H1 (cell line): ENCODE results near the gene ALG1. TPM values are rescaled to one million over a fixed set of nuclear protein-coding genes. Genes with fewer than 3 reads are reported as not detected.

Source experiments
- CTCF ChIA-PET: fragments of 300-600 bp; sonication (Branson Sonifier 250); formaldehyde crosslinking; loops from one replicate; lab custom pipeline; 2021; ENCODE audit not compliant: partially characterized antibody; lab: Charles Lee
- POLR2A ChIA-PET: fragments of 300-600 bp; sonication (Branson Sonifier 250); formaldehyde crosslinking; loops from one replicate; lab custom pipeline; 2021; ENCODE audit warnings: inconsistent platforms; ENCODE audit not compliant: partially characterized antibody; lab: Charles Lee
- DNase-seq, 2 experiments: peaks; one replicate each; pipeline versions ENCODE4 v3.0.0 to v3.0.0-alpha.2; 2010 to 2022; ENCODE audit warnings: low spot score in 2 of 2, low read depth in 1 of 2, mixed read lengths in 1 of 2
- FAIRE-seq: peaks from 2 replicates; lab custom pipeline; 2011; peaks lifted over from hg19 to GRCh38; lab: Jason Lieb, UNC
- H2AFZ ChIP-seq: 2 replicates; pipeline ENCODE4 v1.8.1; 2012; ENCODE audit warnings: low read length, inconsistent platforms
- H2AK5ac ChIP-seq: 2 replicates; pipeline ENCODE4 v1.6.1; 2013; ENCODE audit warnings: low read depth, low read length
- H2BK120ac ChIP-seq: replicated peaks from 2 replicates; pipeline ENCODE3; 2013; ENCODE audit warnings: low read depth, low read length, inconsistent platforms
- H2BK12ac ChIP-seq: 2 replicates; pipeline ENCODE4 v1.6.1; 2013; ENCODE audit warnings: low read depth, low read length
- H2BK15ac ChIP-seq: 2 replicates; pipeline ENCODE4 v1.6.1; 2013; ENCODE audit warnings: low read length
- H2BK20ac ChIP-seq: 2 replicates; pipeline ENCODE4 v1.6.1; 2013; ENCODE audit warnings: low read length
- H2BK5ac ChIP-seq: 2 replicates; pipeline ENCODE4 v1.6.1; 2013; ENCODE audit warnings: low read depth, low read length
- H3K14ac ChIP-seq: 2 replicates; pipeline ENCODE4 v1.6.1; 2013; ENCODE audit warnings: inconsistent platforms; ENCODE audit not compliant: insufficient read length
- H3K18ac ChIP-seq: 2 replicates; pipeline ENCODE4 v1.6.1; 2013; ENCODE audit warnings: low read length; ENCODE audit errors: extremely low read depth
- H3K23ac ChIP-seq: 2 replicates; pipeline ENCODE4 v1.6.1; 2013; ENCODE audit warnings: inconsistent platforms; ENCODE audit not compliant: insufficient read length
- H3K23me2 ChIP-seq: 2 replicates; pipeline ENCODE4 v1.6.1; 2013; ENCODE audit warnings: low read depth, low read length
- H3K27ac ChIP-seq: 2 replicates; pipeline ENCODE4 v1.6.1; 2011; ENCODE audit warnings: low read depth, low read length, inconsistent platforms
- H3K27me3 ChIP-seq, 4 experiments: replicated peaks in 1 of 4; 1 replicate in 1 of 4; 2 replicates in 3 of 4; pipeline versions ENCODE4 v1.6.1 to v1.8.1; 2011 to 2013; ENCODE audit warnings: low read length in 3 of 4, mild to moderate bottlenecking in 3 of 4, inconsistent platforms in 2 of 4, mixed read lengths in 2 of 4, moderate library complexity in 1 of 4; ENCODE audit not compliant: control insufficient read depth in 3 of 4, insufficient read depth in 3 of 4; ENCODE audit errors: extremely low read depth in 1 of 4
- H3K36me3 ChIP-seq, 4 experiments: 2 replicates each; pipeline versions ENCODE4 v1.6.1 to v1.8.1; 2011 to 2013; ENCODE audit warnings: mild to moderate bottlenecking in 4 of 4, low read length in 3 of 4, moderate library complexity in 2 of 4, control low read depth in 1 of 4, inconsistent platforms in 1 of 4; ENCODE audit not compliant: insufficient read depth in 4 of 4, control insufficient read depth in 2 of 4
- H3K4ac ChIP-seq: replicated peaks from 2 replicates; pipeline ENCODE3; 2013; ENCODE audit warnings: low read length, low read depth, mixed read lengths, inconsistent platforms; ENCODE audit not compliant: insufficient read length
- H3K4me1 ChIP-seq, 4 experiments: replicated peaks in 1 of 4; 1 replicate in 1 of 4; 2 replicates in 3 of 4; pipeline versions ENCODE4 v1.6.1 to v1.8.1; 2011 to 2013; ENCODE audit warnings: low read length in 3 of 4, inconsistent platforms in 2 of 4, mixed read lengths in 1 of 4; ENCODE audit not compliant: insufficient read depth in 4 of 4, control insufficient read depth in 3 of 4
- H3K4me2 ChIP-seq, 2 experiments: 2 replicates each; pipeline versions ENCODE4 v1.6.1 to v1.8.1; 2011 to 2013; ENCODE audit warnings: low read depth in 2 of 2, low read length in 2 of 2, control low read depth in 1 of 2, inconsistent platforms in 1 of 2, mild to moderate bottlenecking in 1 of 2; ENCODE audit not compliant: insufficient read depth in 1 of 2
- H3K4me3 ChIP-seq, 4 experiments: fragments of 200-600, 300-600 bp in 1 of 4; sonication (generic), shearing (Covaris generic), sonication (Bioruptor Twin) in 1 of 4; 2 replicates each; pipeline versions ENCODE4 v1.5.1 to v1.8.1; 2011 to 2016; ENCODE audit warnings: low read length in 4 of 4, low read depth in 3 of 4, control low read depth in 2 of 4, inconsistent platforms in 2 of 4, mild to moderate bottlenecking in 2 of 4, mixed read lengths in 1 of 4, moderate library complexity in 1 of 4; ENCODE audit not compliant: insufficient read depth in 2 of 4; ENCODE audit errors: extremely low read depth in 1 of 4
- H3K56ac ChIP-seq: replicated peaks from 2 replicates; pipeline ENCODE3; 2013; ENCODE audit warnings: low read depth, mild to moderate bottlenecking, mixed read lengths, low read length, inconsistent platforms; ENCODE audit not compliant: insufficient read length
- H3K79me1 ChIP-seq: 2 replicates; pipeline ENCODE4 v1.6.1; 2013; ENCODE audit warnings: low read depth, low read length, control low read depth
- H3K79me2 ChIP-seq, 2 experiments: 2 replicates each; pipeline versions ENCODE4 v1.6.1 to v1.8.1; 2012 to 2013; ENCODE audit warnings: low read length in 2 of 2, mild to moderate bottlenecking in 2 of 2, inconsistent platforms in 1 of 2; ENCODE audit not compliant: insufficient read depth in 2 of 2, control insufficient read depth in 1 of 2
- H3K9ac ChIP-seq, 4 experiments: replicated peaks in 1 of 4; 1 replicate in 1 of 4; 2 replicates in 3 of 4; pipeline versions ENCODE4 v1.6.1 to v1.8.1; 2011 to 2013; ENCODE audit warnings: low read depth in 3 of 4, low read length in 3 of 4, control low read depth in 2 of 4, mild to moderate bottlenecking in 2 of 4, moderate library complexity in 2 of 4, inconsistent platforms in 1 of 4; ENCODE audit errors: extremely low read depth in 1 of 4
- H3K9me3 ChIP-seq, 2 experiments: 2 replicates each; pipeline versions ENCODE4 v1.6.1 to v1.8.1; 2012 to 2013; ENCODE audit warnings: mild to moderate bottlenecking in 2 of 2, moderate library complexity in 2 of 2, control low read depth in 1 of 2, inconsistent platforms in 1 of 2, low read depth in 1 of 2, low read length in 1 of 2, mixed read lengths in 1 of 2; ENCODE audit not compliant: insufficient read depth in 2 of 2
- H4K20me1 ChIP-seq, 2 experiments: replicated peaks in 1 of 2; 2 replicates each; pipeline versions ENCODE3 to v1.8.1; 2011 to 2013; ENCODE audit warnings: inconsistent platforms in 2 of 2, low read length in 2 of 2, mild to moderate bottlenecking in 1 of 2; ENCODE audit not compliant: insufficient read depth in 2 of 2, control insufficient read depth in 1 of 2
- H4K5ac ChIP-seq: 2 replicates; pipeline ENCODE4 v1.6.1; 2013; ENCODE audit warnings: low read length, low read depth, mixed read lengths, inconsistent platforms; ENCODE audit not compliant: insufficient read length
- H4K8ac ChIP-seq: 2 replicates; pipeline ENCODE4 v1.8.0; 2013; ENCODE audit warnings: mild to moderate bottlenecking, moderate library complexity, low read length, inconsistent platforms; ENCODE audit not compliant: insufficient read depth; ENCODE audit errors: extremely low read depth
- H4K91ac ChIP-seq: replicated peaks from 2 replicates; pipeline ENCODE3; 2013; ENCODE audit warnings: low read length, mixed read lengths, inconsistent platforms; ENCODE audit not compliant: insufficient read length
- CBX5 ChIP-seq: fragments of 300-800, 300-1000 bp; sonication (generic); IDR thresholded peaks from 2 replicates; pipeline ENCODE4 v1.7.1; 2016; ENCODE audit warnings: antibody characterized with exemption, low read length, low read depth
- CHD1 ChIP-seq: IDR thresholded peaks from 2 replicates; pipeline ENCODE4 v1.6.1; 2012; ENCODE audit warnings: low read depth, low read length, improper control_type of control experiment
- EP300 ChIP-seq, 2 experiments: IDR thresholded peaks; 1 replicate in 1 of 2; 2 replicates in 1 of 2; pipeline ENCODE4 v1.6.1; 2011 to 2012; ENCODE audit warnings: low read depth in 2 of 2, low read length in 2 of 2, mild to moderate bottlenecking in 2 of 2, borderline replicate concordance in 1 of 2, inconsistent platforms in 1 of 2, moderate library complexity in 1 of 2
- EZH2 ChIP-seq: fragments of 200-600 bp; sonication (generic); IDR thresholded peaks from 2 replicates; pipeline ENCODE4 v1.7.1; 2012; ENCODE audit warnings: low read depth, mild to moderate bottlenecking, moderate library complexity, low read length, inconsistent platforms; ENCODE audit not compliant: severe bottlenecking
- HDAC2 ChIP-seq, 2 experiments: fragments of 300-600 bp in 1 of 2; sonication (generic) in 1 of 2; IDR thresholded peaks; 2 replicates each; pipeline ENCODE4 v1.6.1; 2011 to 2012; ENCODE audit warnings: low read depth in 2 of 2, low read length in 2 of 2, mild to moderate bottlenecking in 2 of 2, moderate library complexity in 2 of 2, borderline replicate concordance in 1 of 2, inconsistent platforms in 1 of 2
- RBBP5 ChIP-seq: IDR thresholded peaks from 2 replicates; pipeline ENCODE4 v1.7.1; 2012; ENCODE audit warnings: low read depth, mild to moderate bottlenecking, inconsistent platforms, low read length, moderate library complexity, borderline replicate concordance
- SAP30 ChIP-seq: fragments of 300-600 bp; sonication (generic); IDR thresholded peaks from 2 replicates; pipeline ENCODE4 v1.7.1; 2012; ENCODE audit warnings: low read length, moderate library complexity, mild to moderate bottlenecking, inconsistent platforms; ENCODE audit not compliant: insufficient read depth, insufficient replicate concordance
- SIRT6 ChIP-seq: IDR thresholded peaks from one replicate; pipeline ENCODE4 v1.7.1; 2012; ENCODE audit warnings: low read length, inconsistent platforms
- SP4 ChIP-seq: IDR thresholded peaks from 2 replicates; pipeline ENCODE4 v1.6.1; 2012; ENCODE audit warnings: low read length, inconsistent platforms
- WGBS, 2 experiments: shearing (Covaris generic) in 1 of 2; methylation state at CpG; one replicate each; pipeline versions ENCODE4 v1.1.6 to v1.1.7; 2013 to 2015; ENCODE audit warnings: low lambda C conversion rate in 2 of 2, mixed read lengths in 2 of 2, inconsistent platforms in 1 of 2, low coverage in 1 of 2, missing lambda C conversion rate in 1 of 2; ENCODE audit not compliant: insufficient replicate concordance in 2 of 2, insufficient coverage in 1 of 2, insufficient read length in 1 of 2; ENCODE audit errors: extremely low coverage in 1 of 2, missing lambda C conversion rate in 1 of 2; 5-methylcytosine and 5-hydroxymethylcytosine counted together
- polyA plus RNA-seq, 7 experiments: library from polyadenylated mRNA; depleted of rRNA in 3 of 7; stranded (reverse) in 5 of 7; unstranded in 2 of 7; fragments of >200 nt in 5 of 7; fragments of 200-250 nt in 2 of 7; gene quantifications; 1 replicate in 5 of 7; 2 replicates in 1 of 7; 4 replicates in 1 of 7; pipeline versions ENCODE4 v1.2.1 to v1.2.3, GENCODE V29; 2011 to 2013; ENCODE audit warnings: missing spikeins in 2 of 7, mixed read lengths in 2 of 7
- total RNA-seq: library from RNA; stranded (reverse); fragmentation: NEBNext Ultra II Directional; extraction: Animal tissue kit (Norgen Biotek cat#: 25700); gene quantifications from 2 replicates; pipeline ENCODE4 v1.2.1, GENCODE V29; 2021
- TF ChIP-seq, protein P1 (sequence below): IDR thresholded peaks from 2 replicates; pipeline ENCODE4 v1.6.1; 2011; ENCODE audit warnings: low read length, improper control_type of control experiment
- TF ChIP-seq, protein P2 (sequence below): IDR thresholded peaks from 2 replicates; pipeline ENCODE4 v1.6.1; 2011; ENCODE audit warnings: low read depth, mild to moderate bottlenecking, low read length; ENCODE audit not compliant: insufficient read depth

ALG1 gene
- total and polyA plus RNA-seq, 2 of the 8 experiments (the other 6 are each of a cell fraction or from before 2014, with no cell fraction given), result 34.8 to 46.5 TPM

GRCh38 chr16:5034167-5034523 is 37.5 kb upstream of the ALG1 start:
- Histone ChIP-seq H3K9ac (peak overlapping the region in 3 of 4 experiments; percentile 22 to 68 (median 65); a peak in 2 of 7 replicates), H2AK5ac (no peak overlapping the region), H3K9me3 (no peaks in the 10 kb centered on the region), H2BK20ac (no peak overlapping the region), H3K36me3 (no peaks in the 10 kb centered on the region), H3K4ac (no peak overlapping the region), H4K5ac (no peak overlapping the region), H3K14ac (no peak overlapping the region), H3K79me2 (no peaks in the 10 kb centered on the region), H4K8ac (no peak overlapping the region), H2BK120ac (no peak overlapping the region), H3K4me3 (peak overlapping the region; percentile 67 to 84 (median 80)), H2BK12ac (no peak overlapping the region), H2AFZ (peak overlapping the region; percentile 54; the same call in 1 of the 2 replicates), H4K91ac (no peak overlapping the region), H3K23ac (no peak overlapping the region), H3K27me3 (peaks cover 0 to 6% (median 5%) of the 10 kb centered on the region in 4 experiments; a peak in 3 of 7 replicates), H2BK15ac (no peak overlapping the region), H3K23me2 (peaks cover 12% of the 10 kb centered on the region), H3K27ac (no peak overlapping the region), H3K4me2 (peak overlapping the region; percentile 69 to 84), H3K56ac (no peak overlapping the region), H3K4me1 (peaks cover 2 to 11% (median 8%) of the 10 kb centered on the region in 4 experiments), H2BK5ac (no peak overlapping the region), H4K20me1 (no peaks in the 10 kb centered on the region), H3K79me1 (no peaks in the 10 kb centered on the region), H3K18ac (no peak overlapping the region)
- FAIRE-seq (no peak), DNase-seq (no peak)
- ChIA-PET POLR2A (interaction anchor here (0.8 to 2.0 kb wide), 6 partner anchors 9 to 66 kb away, joined by 3 to 7 read pairs (median 3); no protein-coding TSS in a partner anchor), CTCF (interaction anchor here (0.6 to 1.3 kb wide), 4 partner anchors 8 to 98 kb away, joined by 3 to 8 read pairs (median 4); no protein-coding TSS in a partner anchor)
- 44% methylated on average over 2 of the region's 2 CpGs; no CpG with 5 or more reads in 1 of the 2 experiments for WGBS, 2 experiments
- TF ChIP-seq EZH2 (no peak), RBBP5 (no peak), SP4 (no peak), CBX5 (no peak), CHD1 (no peak), SAP30 (no peak), SIRT6 (no peak), HDAC2 (IDR thresholded peaks at IDR 0.05; ENCODE audit: borderline replicate concordance in 1 of 2, low read depth in 2 of 2, low read length in 2 of 2) (no peak), EP300 (IDR thresholded peaks at IDR 0.05; ENCODE audit: borderline replicate concordance in 1 of 2, low read depth in 2 of 2, low read length in 2 of 2) (no peak)
- TF ChIP-seq, protein P1, sequence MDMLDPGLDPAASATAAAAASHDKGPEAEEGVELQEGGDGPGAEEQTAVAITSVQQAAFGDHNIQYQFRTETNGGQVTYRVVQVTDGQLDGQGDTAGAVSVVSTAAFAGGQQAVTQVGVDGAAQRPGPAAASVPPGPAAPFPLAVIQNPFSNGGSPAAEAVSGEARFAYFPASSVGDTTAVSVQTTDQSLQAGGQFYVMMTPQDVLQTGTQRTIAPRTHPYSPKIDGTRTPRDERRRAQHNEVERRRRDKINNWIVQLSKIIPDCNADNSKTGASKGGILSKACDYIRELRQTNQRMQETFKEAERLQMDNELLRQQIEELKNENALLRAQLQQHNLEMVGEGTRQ, result no peak
- TF ChIP-seq, protein P2, sequence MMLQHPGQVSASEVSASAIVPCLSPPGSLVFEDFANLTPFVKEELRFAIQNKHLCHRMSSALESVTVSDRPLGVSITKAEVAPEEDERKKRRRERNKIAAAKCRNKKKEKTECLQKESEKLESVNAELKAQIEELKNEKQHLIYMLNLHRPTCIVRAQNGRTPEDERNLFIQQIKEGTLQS, result no peak
